Muscle layer of duodenum (tissue), 2 donors: ENCODE data around the gene TRNAU1AP.
A peak's percentile ranks its signal among the peaks of the same experiment; 100 is the strongest.

Source experiments
- H3K27ac ChIP-seq: one replicate; pipeline ENCODE4 v1.7.0; 2013; ENCODE audit warnings: mild to moderate bottlenecking, low read length
- H3K27me3 ChIP-seq: one replicate; pipeline ENCODE4 v1.7.0; 2013; ENCODE audit warnings: low read depth, mild to moderate bottlenecking, control low read depth, low read length
- H3K36me3 ChIP-seq, 2 donors: one replicate each; pipeline ENCODE4 v1.7.0; 2013; ENCODE audit warnings: low read length in 2 of 2, control low read depth in 1 of 2, mild to moderate bottlenecking in 1 of 2; ENCODE audit not compliant: insufficient read depth in 2 of 2, control insufficient read depth in 1 of 2
- H3K4me1 ChIP-seq, 2 donors: one replicate each; pipeline ENCODE4 v1.7.0; 2013; ENCODE audit warnings: low read length in 2 of 2, mild to moderate bottlenecking in 2 of 2, control low read depth in 1 of 2, moderate library complexity in 1 of 2; ENCODE audit not compliant: insufficient read depth in 2 of 2, control insufficient read depth in 1 of 2
- H3K4me3 ChIP-seq, 2 donors: one replicate each; pipeline ENCODE4 v1.7.0; 2013; ENCODE audit warnings: low read length in 2 of 2, low read depth in 1 of 2, mild to moderate bottlenecking in 1 of 2
- H3K9me3 ChIP-seq, 2 donors: one replicate each; pipeline ENCODE4 v1.7.0; 2013; ENCODE audit warnings: low read length in 2 of 2, control low read depth in 1 of 2, mild to moderate bottlenecking in 1 of 2; ENCODE audit not compliant: control insufficient read depth in 1 of 2
- donor health status: healthy.

The TRNAU1AP gene

GRCh38 chr1:28552758-28553663 is at the start of gene TRNAU1AP:
TRNAU1AP (plus strand) TSS chr1:28553085; CDS start chr1:28553111, 26 bp downstream.
- H3K27me3 ChIP-seq = no peaks in the 10 kb centered on the region
- peak within 1 kb of the TSS; percentile 87 for H3K27ac ChIP-seq
- peak within 1 kb of the TSS; percentile 94 to 97 for H3K4me3 ChIP-seq
- H3K36me3 ChIP-seq = peaks cover 0 to 4% of the 10 kb centered on the region in 2 donors
- no peaks in the 10 kb centered on the region for H3K4me1 ChIP-seq
- no peaks in the 10 kb centered on the region for H3K9me3 ChIP-seq

GRCh38 chr1:28503117-28503516 is 49.8 kb upstream of the TRNAU1AP start:
- H3K27ac ChIP-seq = no peak overlapping the region

GRCh38 chr1:28505406-28506187 is 47.3 kb upstream of the TRNAU1AP start, which contains the start of gene RCC1:
RCC1 (plus strand) TSS chr1:28506043; CDS start chr1:28529867, 23,824 bp downstream.
- Histone ChIP-seq H3K36me3 (peaks cover 31 to 32% of the 10 kb centered on the region in 2 donors), H3K4me1 (peaks cover 25 to 38% of the 10 kb centered on the region in 2 donors), H3K27ac (peak within 1 kb of the TSS; percentile 76), H3K27me3 (no peaks in the 10 kb centered on the region), H3K4me3 (peak within 1 kb of the TSS; percentile 88 to 90), H3K9me3 (no peaks in the 10 kb centered on the region)

More at GRCh38 chr1:28503117-28503516, 49.8 kb upstream of the TRNAU1AP start:
- Histone ChIP-seq H3K4me1 (peaks cover 4 to 14% of the 10 kb centered on the region in 2 donors), H3K9me3 (no peaks in the 10 kb centered on the region), H3K27me3 (no peaks in the 10 kb centered on the region), H3K36me3 (peaks cover 7 to 8% of the 10 kb centered on the region in 2 donors), H3K4me3 (no peak overlapping the region)

GRCh38 chr1:28506907-28507246 is 46.0 kb upstream of the TRNAU1AP start:
- H3K4me3 ChIP-seq = peak overlapping the region; percentile 88 to 90
- H3K9me3 ChIP-seq = no peaks in the 10 kb centered on the region
- H3K36me3 ChIP-seq = peaks cover 37% of the 10 kb centered on the region in 2 donors
- H3K27ac ChIP-seq = peak overlapping the region; percentile 76
- peaks cover 25 to 38% of the 10 kb centered on the region in 2 donors for H3K4me1 ChIP-seq
- no peaks in the 10 kb centered on the region for H3K27me3 ChIP-seq

- Histone ChIP-seq H3K4me3 (peak overlapping the region; percentile 88 to 90), H3K4me1 (peaks cover 25 to 38% of the 10 kb centered on the region in 2 donors), H3K27me3 (no peaks in the 10 kb centered on the region), H3K27ac (peak overlapping the region; percentile 76), H3K36me3 (peaks cover 37 to 41% of the 10 kb centered on the region in 2 donors), H3K9me3 (no peaks in the 10 kb centered on the region)
Measured at GRCh38 chr1:28507247-28507645, 45.6 kb upstream of the TRNAU1AP start.

- Histone ChIP-seq H3K27me3 (no peaks in the 10 kb centered on the region), H3K4me3 (peak overlapping the region; percentile 88 to 90), H3K9me3 (no peaks in the 10 kb centered on the region), H3K27ac (peak overlapping the region; percentile 76), H3K36me3 (peaks cover 37 to 47% of the 10 kb centered on the region in 2 donors), H3K4me1 (peaks cover 25 to 38% of the 10 kb centered on the region in 2 donors)
Measured at GRCh38 chr1:28507646-28508434, 45.0 kb upstream of the TRNAU1AP start.

- Histone ChIP-seq H3K9me3 (no peaks in the 10 kb centered on the region), H3K36me3 (peaks cover 37 to 53% of the 10 kb centered on the region in 2 donors), H3K4me3 (peak overlapping the region in 1 of 2 donors; percentile 90), H3K4me1 (peaks cover 25 to 38% of the 10 kb centered on the region in 2 donors), H3K27me3 (no peaks in the 10 kb centered on the region), H3K27ac (peak overlapping the region; percentile 76)
Measured at GRCh38 chr1:28508435-28508754, 44.5 kb upstream of the TRNAU1AP start.

- Histone ChIP-seq H3K4me3 (peak overlapping the region in 1 of 2 donors; percentile 19), H3K9me3 (no peaks in the 10 kb centered on the region), H3K27ac (peak overlapping the region; percentile 76), H3K36me3 (peaks cover 37 to 56% of the 10 kb centered on the region in 2 donors), H3K27me3 (no peaks in the 10 kb centered on the region), H3K4me1 (peaks cover 25 to 38% of the 10 kb centered on the region in 2 donors)
Measured at GRCh38 chr1:28509705-28510272, 43.1 kb upstream of the TRNAU1AP start.

- H3K9me3 ChIP-seq = no peaks in the 10 kb centered on the region
- peaks cover 37 to 58% of the 10 kb centered on the region in 2 donors for H3K36me3 ChIP-seq
- peak overlapping the region; percentile 76 for H3K27ac ChIP-seq
- H3K27me3 ChIP-seq = no peaks in the 10 kb centered on the region
- H3K4me1 ChIP-seq = peaks cover 25 to 38% of the 10 kb centered on the region in 2 donors
- no peak overlapping the region for H3K4me3 ChIP-seq
Measured at GRCh38 chr1:28510273-28510969, 42.5 kb upstream of the TRNAU1AP start.

GRCh38 chr1:28510970-28511440 is 41.9 kb upstream of the TRNAU1AP start:
- Histone ChIP-seq H3K4me1 (peaks cover 25 to 38% of the 10 kb centered on the region in 2 donors), H3K9me3 (no peaks in the 10 kb centered on the region), H3K4me3 (no peak overlapping the region), H3K27ac (no peak overlapping the region), H3K36me3 (peaks cover 37 to 58% of the 10 kb centered on the region in 2 donors), H3K27me3 (no peaks in the 10 kb centered on the region)
